ENCODE measurements around the gene EDN2.

GRCh38 chr1:41435570-41436178 lies 48.8 kb downstream of the EDN2 start:
- peak; percentile 88 for TF ChIP-seq PATZ1 (CRISPR knock-in tag; IDR thresholded peaks at IDR 0.05; ENCODE audit: borderline replicate concordance)
- TF ChIP-seq ZFP3 (CRISPR knock-in tag; IDR thresholded peaks at IDR 0.05), result no peak

All from SK-N-SH treated with all-trans-retinoic acid at 6 μM for 48 hours (cell line).